ENCODE data around the gene TGFBR2. TPM values are rescaled to one million over a fixed set of nuclear protein-coding genes. Genes with fewer than 3 reads are reported as not detected.

TGFBR2 gene
- total and polyA plus RNA-seq, 10 of the 15 experiments (the other 5 are each of a cell fraction or from before 2014, with no cell fraction given) = 0.02 to 0.98 (median 0.18) TPM; not detected in 1

DNA sequence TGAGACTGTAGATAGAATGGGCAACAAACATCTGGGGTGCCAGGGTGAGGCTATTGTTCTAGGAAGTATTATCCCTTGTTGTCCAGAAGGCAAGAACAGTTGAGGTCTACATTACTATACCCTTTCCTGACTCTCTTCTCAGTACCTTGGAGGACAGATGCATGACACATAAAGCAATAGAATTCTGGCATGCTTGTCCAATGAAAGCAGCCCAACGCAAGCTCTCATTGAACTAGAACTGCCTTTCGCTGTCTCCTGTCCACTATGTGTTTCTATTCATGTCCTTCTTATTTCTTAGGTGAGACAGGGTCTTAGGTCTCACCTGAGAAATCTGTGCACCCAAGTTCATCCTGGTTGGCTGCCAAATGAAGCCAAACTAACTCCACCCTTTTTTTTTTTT lies 68.6 kb downstream of the TGFBR2 start:
- no peak for ATAC-seq
- SMC1A ChIA-PET (ENCODE audit: uncharacterized antibody, unreplicated experiment) = no interaction called here
- TF ChIP-seq ETV6 (conservative IDR thresholded peaks at IDR 0.05 in 1 of 2, IDR thresholded peaks at IDR 0.05 in 1 of 2; ENCODE audit: borderline replicate concordance in 1 of 2, low read depth in 1 of 2) (no peak), NR2C2 (IDR thresholded peaks at IDR 0.05; ENCODE audit: borderline replicate concordance, control insufficient read depth, insufficient read length, low read depth) (no peak), E2F8 (IDR thresholded peaks at IDR 0.05; ENCODE audit: low read depth, partially characterized antibody) (no peak), YY1 (IDR thresholded peaks at IDR 0.05; ENCODE audit: low read depth, low read length) (no peak), RUNX3 (IDR thresholded peaks at IDR 0.05; ENCODE audit: low read length) (no peak), ZNF274 (IDR thresholded peaks at IDR 0.05; ENCODE audit: insufficient read depth, insufficient read length) (no peak), MYC (IDR thresholded peaks at IDR 0.05; ENCODE audit: insufficient read depth, insufficient read length, insufficient replicate concordance, low read length, severe bottlenecking) (no peak), NFYB (IDR thresholded peaks at IDR 0.05; ENCODE audit: insufficient read depth, low read depth, low read length) (no peak), NBN (IDR thresholded peaks at IDR 0.05) (no peak), ZSCAN29 (IDR thresholded peaks at IDR 0.05) (no peak), KDM1A (IDR thresholded peaks at IDR 0.05; ENCODE audit: borderline replicate concordance) (no peak)
- TF ChIP-seq, protein P1, sequence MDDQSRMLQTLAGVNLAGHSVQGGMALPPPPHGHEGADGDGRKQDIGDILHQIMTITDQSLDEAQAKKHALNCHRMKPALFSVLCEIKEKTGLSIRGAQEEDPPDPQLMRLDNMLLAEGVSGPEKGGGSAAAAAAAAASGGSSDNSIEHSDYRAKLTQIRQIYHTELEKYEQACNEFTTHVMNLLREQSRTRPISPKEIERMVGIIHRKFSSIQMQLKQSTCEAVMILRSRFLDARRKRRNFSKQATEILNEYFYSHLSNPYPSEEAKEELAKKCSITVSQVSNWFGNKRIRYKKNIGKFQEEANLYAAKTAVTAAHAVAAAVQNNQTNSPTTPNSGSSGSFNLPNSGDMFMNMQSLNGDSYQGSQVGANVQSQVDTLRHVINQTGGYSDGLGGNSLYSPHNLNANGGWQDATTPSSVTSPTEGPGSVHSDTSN (IDR thresholded peaks at IDR 0.05; ENCODE audit: insufficient replicate concordance, low read depth, low read length) = no peak
- TF ChIP-seq, protein P2, sequence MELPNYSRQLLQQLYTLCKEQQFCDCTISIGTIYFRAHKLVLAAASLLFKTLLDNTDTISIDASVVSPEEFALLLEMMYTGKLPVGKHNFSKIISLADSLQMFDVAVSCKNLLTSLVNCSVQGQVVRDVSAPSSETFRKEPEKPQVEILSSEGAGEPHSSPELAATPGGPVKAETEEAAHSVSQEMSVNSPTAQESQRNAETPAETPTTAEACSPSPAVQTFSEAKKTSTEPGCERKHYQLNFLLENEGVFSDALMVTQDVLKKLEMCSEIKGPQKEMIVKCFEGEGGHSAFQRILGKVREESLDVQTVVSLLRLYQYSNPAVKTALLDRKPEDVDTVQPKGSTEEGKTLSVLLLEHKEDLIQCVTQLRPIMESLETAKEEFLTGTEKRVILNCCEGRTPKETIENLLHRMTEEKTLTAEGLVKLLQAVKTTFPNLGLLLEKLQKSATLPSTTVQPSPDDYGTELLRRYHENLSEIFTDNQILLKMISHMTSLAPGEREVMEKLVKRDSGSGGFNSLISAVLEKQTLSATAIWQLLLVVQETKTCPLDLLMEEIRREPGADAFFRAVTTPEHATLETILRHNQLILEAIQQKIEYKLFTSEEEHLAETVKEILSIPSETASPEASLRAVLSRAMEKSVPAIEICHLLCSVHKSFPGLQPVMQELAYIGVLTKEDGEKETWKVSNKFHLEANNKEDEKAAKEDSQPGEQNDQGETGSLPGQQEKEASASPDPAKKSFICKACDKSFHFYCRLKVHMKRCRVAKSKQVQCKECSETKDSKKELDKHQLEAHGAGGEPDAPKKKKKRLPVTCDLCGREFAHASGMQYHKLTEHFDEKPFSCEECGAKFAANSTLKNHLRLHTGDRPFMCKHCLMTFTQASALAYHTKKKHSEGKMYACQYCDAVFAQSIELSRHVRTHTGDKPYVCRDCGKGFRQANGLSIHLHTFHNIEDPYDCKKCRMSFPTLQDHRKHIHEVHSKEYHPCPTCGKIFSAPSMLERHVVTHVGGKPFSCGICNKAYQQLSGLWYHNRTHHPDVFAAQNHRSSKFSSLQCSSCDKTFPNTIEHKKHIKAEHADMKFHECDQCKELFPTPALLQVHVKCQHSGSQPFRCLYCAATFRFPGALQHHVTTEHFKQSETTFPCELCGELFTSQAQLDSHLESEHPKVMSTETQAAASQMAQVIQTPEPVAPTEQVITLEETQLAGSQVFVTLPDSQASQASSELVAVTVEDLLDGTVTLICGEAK (IDR thresholded peaks at IDR 0.05; ENCODE audit: borderline replicate concordance) = no peak
- TF ChIP-seq, protein P3, sequence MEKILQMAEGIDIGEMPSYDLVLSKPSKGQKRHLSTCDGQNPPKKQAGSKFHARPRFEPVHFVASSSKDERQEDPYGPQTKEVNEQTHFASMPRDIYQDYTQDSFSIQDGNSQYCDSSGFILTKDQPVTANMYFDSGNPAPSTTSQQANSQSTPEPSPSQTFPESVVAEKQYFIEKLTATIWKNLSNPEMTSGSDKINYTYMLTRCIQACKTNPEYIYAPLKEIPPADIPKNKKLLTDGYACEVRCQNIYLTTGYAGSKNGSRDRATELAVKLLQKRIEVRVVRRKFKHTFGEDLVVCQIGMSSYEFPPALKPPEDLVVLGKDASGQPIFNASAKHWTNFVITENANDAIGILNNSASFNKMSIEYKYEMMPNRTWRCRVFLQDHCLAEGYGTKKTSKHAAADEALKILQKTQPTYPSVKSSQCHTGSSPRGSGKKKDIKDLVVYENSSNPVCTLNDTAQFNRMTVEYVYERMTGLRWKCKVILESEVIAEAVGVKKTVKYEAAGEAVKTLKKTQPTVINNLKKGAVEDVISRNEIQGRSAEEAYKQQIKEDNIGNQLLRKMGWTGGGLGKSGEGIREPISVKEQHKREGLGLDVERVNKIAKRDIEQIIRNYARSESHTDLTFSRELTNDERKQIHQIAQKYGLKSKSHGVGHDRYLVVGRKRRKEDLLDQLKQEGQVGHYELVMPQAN (conservative IDR thresholded peaks at IDR 0.05) = no peak

More for the DNA sequence above, 68.6 kb downstream of the TGFBR2 start:
- POLR2A ChIA-PET = no interaction called here
- no peaks in the 10 kb centered on the region; a peak in 1 of 4 replicates for H3K27me3 ChIP-seq (replicated peaks in 1 of 2; ENCODE audit: control insufficient read depth in 2 of 2, insufficient read depth in 2 of 2, low read length in 1 of 2)
- H3K27ac ChIP-seq (ENCODE audit: control insufficient read depth, insufficient read depth) = no peak overlapping the region
- no peaks in the 10 kb centered on the region for H3K36me3 ChIP-seq (ENCODE audit: control insufficient read depth in 2 of 2, insufficient read depth in 2 of 2, low read length in 1 of 2)
- intact Hi-C loops (cut with micrococcal nuclease; ENCODE audit: unreplicated experiment) = no loop called here
- no peaks in the 10 kb centered on the region; the same call in 2 of the 3 replicates for H3K9me3 ChIP-seq (replicated peaks; ENCODE audit: control insufficient read depth, insufficient read depth, low read length)
- DNase-seq (ENCODE audit: low read depth, low spot score) (no peak), FAIRE-seq (no peak)
- no peak overlapping the region for H2AFZ ChIP-seq (ENCODE audit: control insufficient read depth, low read depth, low read length)
- no peaks in the 10 kb centered on the region for H3K79me2 ChIP-seq (ENCODE audit: control insufficient read depth, insufficient read depth, low read length)
- 84% methylated on average over 2 of the region's 2 CpGs for WGBS (ENCODE audit: insufficient coverage, insufficient replicate concordance, low lambda C conversion rate, missing lambda C conversion rate)
- H3K4me2 ChIP-seq (ENCODE audit: control insufficient read depth, insufficient read depth) = no peak overlapping the region
- RAD21 ChIA-PET (ENCODE audit: unreplicated experiment) = no interaction called here
- H4K20me1 ChIP-seq (ENCODE audit: control insufficient read depth, insufficient read depth) = no peaks in the 10 kb centered on the region
- in situ Hi-C loops (cut with MboI) = no loop called here
- H3K9ac ChIP-seq (ENCODE audit: control insufficient read depth, insufficient read depth, low read length) = no peak overlapping the region
- H3K4me1 ChIP-seq (ENCODE audit: control insufficient read depth, insufficient read depth, low read length) = no peaks in the 10 kb centered on the region; the same call in 1 of the 2 replicates
- BruUV-seq (replicated peaks) = no TSS peak
- no peak overlapping the region for H3K4me3 ChIP-seq
- CTCF ChIA-PET = no interaction called here
